ENCODE measurements around the gene NUTM2E.
"Not testable (repeated sequence)": the region's sequence is repeated elsewhere in the genome, so short reads cannot be mapped to it uniquely, and the experiment has no call there.

NUTM2E gene, protein sequence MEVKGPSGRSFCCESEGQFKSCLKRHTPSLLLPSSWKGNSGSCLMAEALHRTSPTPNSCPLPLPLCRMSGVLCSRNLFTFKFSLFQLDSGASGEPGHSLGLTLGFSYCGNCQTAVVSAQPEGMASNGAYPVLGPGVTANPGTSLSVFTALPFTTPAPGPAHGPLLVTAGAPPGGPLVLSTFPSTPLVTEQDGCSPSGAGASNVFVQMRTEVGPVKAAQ (N-terminal part only)

DNA sequence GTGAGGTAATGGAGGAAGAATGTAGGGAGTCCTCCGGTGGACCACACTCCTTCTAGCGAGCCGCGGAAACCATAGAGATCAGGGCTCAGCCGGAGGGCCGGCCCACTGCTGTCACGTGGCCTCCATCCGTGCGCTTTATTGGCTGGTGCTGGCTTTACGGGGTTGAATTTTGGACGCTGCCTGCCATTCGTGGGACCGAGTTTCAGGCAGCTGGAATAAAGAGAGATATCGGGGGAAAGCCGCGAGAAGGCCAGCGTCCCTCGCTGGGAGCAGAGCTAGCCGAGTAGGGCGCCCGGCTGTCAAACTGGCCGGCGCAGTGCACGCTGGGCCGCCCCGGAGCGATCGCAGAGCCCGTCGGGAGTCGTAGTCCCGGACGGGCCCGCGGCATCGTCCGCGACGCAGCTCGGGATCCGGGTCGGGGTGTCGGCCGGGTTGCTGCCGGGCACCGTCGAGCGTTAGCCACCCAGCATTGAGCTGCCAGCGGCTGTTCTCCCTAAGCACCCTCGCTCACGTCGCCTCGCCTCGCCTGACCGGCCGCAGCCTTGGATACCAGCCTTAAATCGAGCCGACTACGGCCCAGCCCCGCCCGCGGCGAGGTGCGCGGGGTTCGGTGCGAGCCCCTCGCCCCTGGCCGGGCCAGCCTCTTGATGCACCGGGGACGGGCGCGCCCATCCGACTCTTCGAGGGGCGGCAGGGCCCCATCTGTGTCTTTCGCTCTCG is at the start of gene NUTM2E:
TSS of gene NUTM2E (plus strand) at position 244 of the 720 bp plus-strand sequence. CDS start 15,002 bp downstream, outside the sequence.
- not testable (repeated sequence) for H3K9me3 ChIP-seq (ENCODE audit: control insufficient read depth, low read length); H3K4me1 ChIP-seq (ENCODE audit: control insufficient read depth, insufficient read depth, low read length); H3K27me3 ChIP-seq (ENCODE audit: control insufficient read depth, insufficient read depth, low read length); H3K36me3 ChIP-seq (ENCODE audit: control insufficient read depth, insufficient read depth, low read length); H3K4me3 ChIP-seq (ENCODE audit: low read length)
- H3K9ac ChIP-seq (ENCODE audit: low read length) = peak within 1 kb of the TSS; percentile 62

DNA sequence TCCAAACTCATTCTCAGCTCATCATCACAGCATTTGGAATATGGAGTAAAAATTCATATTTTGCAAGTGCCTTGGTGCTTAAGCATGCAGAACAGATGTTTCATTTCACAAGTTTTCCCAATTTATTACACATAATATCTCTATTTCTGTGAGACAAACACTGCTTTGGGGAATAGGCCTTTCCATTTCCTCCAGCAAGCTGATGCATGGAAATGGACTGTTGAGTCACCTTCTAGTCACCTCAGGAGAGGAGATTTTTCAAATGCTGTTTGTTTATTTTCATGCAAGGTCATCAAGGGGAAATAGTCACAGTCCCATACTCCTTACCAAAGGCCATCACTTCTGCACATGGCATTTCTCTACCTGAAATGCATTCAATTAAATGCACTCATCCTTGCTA is 48.5 kb upstream of the NUTM2E start:
- not testable (repeated sequence) for H3K9me3 ChIP-seq (ENCODE audit: control insufficient read depth, low read length); H3K4me1 ChIP-seq (ENCODE audit: control insufficient read depth, insufficient read depth, low read length); H3K4me3 ChIP-seq (ENCODE audit: low read length); H3K9ac ChIP-seq (ENCODE audit: low read length); H3K27me3 ChIP-seq (ENCODE audit: control insufficient read depth, insufficient read depth, low read length); H3K36me3 ChIP-seq (ENCODE audit: control insufficient read depth, insufficient read depth, low read length)

DNA sequence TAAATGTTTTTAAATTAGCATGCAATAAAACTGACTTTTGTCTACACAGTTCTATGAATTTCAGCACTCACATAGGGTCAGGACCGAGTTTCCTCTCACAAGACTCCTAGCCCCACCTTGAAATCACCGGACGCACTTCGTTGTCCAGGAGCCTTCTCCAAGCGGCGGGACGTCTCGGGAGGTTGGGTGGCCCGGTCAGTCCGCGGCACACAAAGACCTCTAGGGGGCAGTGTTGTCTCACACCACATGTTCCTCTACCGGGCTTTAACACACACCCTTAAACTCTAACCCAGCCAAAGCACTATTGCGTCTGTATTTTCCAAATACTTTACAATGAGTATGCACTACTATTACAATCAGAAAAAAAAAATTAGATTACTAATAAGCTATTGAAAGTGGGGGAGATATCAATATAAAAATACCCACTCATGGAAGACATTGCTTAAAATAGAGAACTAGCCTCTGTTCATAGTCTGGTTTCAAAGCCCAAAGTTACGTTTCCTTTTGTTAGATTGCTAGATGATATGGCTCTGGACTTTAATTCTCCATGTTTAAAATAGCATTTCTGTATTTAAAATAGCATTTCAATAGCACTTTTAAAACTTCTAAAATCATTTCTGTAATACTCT is 47.1 kb upstream of the NUTM2E start:
- H3K27me3 ChIP-seq (ENCODE audit: control insufficient read depth, insufficient read depth, low read length); H3K36me3 ChIP-seq (ENCODE audit: control insufficient read depth, insufficient read depth, low read length); H3K4me3 ChIP-seq (ENCODE audit: low read length); H3K9me3 ChIP-seq (ENCODE audit: control insufficient read depth, low read length); H3K4me1 ChIP-seq (ENCODE audit: control insufficient read depth, insufficient read depth, low read length); H3K9ac ChIP-seq (ENCODE audit: low read length): not testable (repeated sequence)

DNA sequence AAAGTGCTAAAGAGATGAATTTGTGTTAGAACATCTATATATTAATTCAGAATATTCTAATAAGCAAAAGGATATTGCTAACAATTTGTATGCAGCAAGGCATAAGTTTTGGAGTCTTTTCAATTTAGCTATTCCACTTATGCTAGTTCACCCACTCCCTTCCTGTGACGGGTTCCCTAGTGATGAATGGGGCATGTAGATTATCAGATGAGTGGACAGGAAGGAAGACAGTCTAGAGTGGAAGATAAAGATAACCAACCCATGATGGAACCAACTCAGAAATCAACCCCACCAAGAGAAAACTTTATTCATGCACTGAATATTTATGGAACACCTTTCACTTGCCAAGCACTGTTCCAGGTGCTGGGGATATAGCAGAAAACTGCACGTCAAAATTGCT is 46.5 kb upstream of the NUTM2E start:
- H3K4me1 ChIP-seq (ENCODE audit: control insufficient read depth, insufficient read depth, low read length); H3K36me3 ChIP-seq (ENCODE audit: control insufficient read depth, insufficient read depth, low read length); H3K9ac ChIP-seq (ENCODE audit: low read length); H3K9me3 ChIP-seq (ENCODE audit: control insufficient read depth, low read length); H3K27me3 ChIP-seq (ENCODE audit: control insufficient read depth, insufficient read depth, low read length); H3K4me3 ChIP-seq (ENCODE audit: low read length): not testable (repeated sequence)

DNA sequence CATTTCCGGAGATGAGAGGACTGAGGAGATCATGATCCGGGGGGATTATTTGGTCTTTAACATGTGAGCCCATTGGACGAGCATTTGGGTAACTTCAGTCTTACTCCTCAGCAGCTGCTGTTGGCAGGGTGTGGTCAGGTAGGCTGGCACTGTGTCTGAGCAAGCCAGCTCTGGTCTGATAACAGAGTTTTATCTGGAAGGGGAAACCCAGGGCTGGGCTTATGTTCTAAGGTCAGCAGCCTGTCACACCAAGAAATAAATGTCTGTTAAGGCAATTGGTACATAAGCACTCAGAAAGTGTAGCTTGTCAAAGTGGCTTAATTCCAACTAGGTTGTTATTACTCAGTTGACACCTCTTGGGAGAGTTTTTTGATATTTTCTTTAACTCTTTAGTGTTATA is 45.0 kb upstream of the NUTM2E start:
- H3K9me3 ChIP-seq (ENCODE audit: control insufficient read depth, low read length); H3K9ac ChIP-seq (ENCODE audit: low read length); H3K36me3 ChIP-seq (ENCODE audit: control insufficient read depth, insufficient read depth, low read length); H3K4me3 ChIP-seq (ENCODE audit: low read length); H3K4me1 ChIP-seq (ENCODE audit: control insufficient read depth, insufficient read depth, low read length); H3K27me3 ChIP-seq (ENCODE audit: control insufficient read depth, insufficient read depth, low read length): not testable (repeated sequence)

DNA sequence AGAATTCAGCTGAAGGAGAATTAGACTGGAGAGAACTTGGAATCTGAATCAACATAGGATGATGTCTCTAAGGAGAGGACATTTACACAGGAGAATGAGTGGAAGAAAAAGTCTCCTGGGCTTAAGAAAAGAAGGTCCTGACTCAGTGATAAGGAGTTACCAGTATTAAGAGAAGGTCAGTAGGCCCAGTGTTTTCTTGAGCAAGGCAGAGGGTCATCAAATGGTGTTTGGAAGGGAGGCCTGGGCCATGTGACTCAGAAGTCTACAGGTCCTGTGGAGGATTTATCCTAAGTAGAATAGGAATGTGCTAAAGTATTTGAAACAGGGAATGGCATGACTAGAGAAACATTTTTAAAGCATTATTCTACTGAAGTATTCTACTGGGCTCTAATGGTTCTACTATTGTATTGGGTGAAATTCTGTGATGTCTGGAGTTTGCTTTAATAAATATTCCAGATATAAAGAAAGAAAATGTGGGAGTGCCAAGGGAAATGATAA is 39.0 kb upstream of the NUTM2E start:
- not testable (repeated sequence) for H3K4me1 ChIP-seq (ENCODE audit: control insufficient read depth, insufficient read depth, low read length); H3K9me3 ChIP-seq (ENCODE audit: control insufficient read depth, low read length); H3K4me3 ChIP-seq (ENCODE audit: low read length); H3K36me3 ChIP-seq (ENCODE audit: control insufficient read depth, insufficient read depth, low read length); H3K27me3 ChIP-seq (ENCODE audit: control insufficient read depth, insufficient read depth, low read length); H3K9ac ChIP-seq (ENCODE audit: low read length)

DNA sequence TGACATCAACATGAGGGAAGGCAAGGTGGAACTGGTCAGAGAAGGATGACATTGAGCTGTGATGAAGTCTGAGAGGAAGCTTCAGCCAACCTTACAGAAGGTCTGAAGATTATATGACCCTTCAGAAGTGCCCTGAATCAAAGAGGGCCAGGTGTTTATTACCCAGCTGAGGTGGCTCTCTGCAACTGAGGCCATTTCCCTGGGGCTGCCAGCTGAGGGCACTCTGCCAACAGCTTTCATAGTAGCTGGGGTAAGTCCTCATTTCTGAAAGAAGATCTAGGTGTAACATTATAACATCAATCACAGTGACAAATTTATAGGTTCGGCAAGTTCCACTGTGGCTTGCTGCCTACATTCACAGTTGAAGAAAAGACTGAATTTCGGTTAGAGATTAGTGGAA is 37.2 kb upstream of the NUTM2E start:
- not testable (repeated sequence) for H3K9me3 ChIP-seq (ENCODE audit: control insufficient read depth, low read length); H3K27me3 ChIP-seq (ENCODE audit: control insufficient read depth, insufficient read depth, low read length); H3K4me3 ChIP-seq (ENCODE audit: low read length); H3K4me1 ChIP-seq (ENCODE audit: control insufficient read depth, insufficient read depth, low read length); H3K36me3 ChIP-seq (ENCODE audit: control insufficient read depth, insufficient read depth, low read length); H3K9ac ChIP-seq (ENCODE audit: low read length)

DNA sequence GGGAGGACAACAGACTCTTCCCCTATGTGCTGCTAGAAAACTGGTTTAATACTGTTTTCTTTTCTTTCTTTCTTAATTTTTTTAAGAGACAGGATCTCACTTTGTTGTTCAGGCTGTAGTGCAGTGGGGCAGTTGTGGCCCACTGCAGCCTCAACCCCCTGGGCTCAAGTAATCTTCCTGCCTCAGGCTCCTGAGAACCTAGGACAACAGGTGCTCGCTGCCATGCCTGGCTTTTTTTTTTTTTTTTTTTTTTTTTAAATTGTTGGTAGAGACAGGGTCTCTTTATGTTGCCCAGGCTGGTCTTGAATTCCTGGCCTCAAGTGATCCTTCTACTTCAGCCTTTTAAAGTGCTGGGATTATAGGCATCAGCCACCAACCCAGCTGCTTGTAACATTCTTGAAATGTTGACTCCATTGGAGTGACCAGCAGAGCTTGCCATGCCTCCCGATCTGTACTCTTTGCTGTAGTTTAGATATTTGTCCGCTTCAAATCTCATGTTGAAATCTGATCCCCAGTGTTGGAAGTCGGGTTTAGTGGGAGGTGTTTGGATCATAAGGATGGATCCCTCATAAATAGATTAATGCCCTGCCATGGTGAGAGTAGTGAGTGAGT is 34.5 kb upstream of the NUTM2E start:
- not testable (repeated sequence) for H3K36me3 ChIP-seq (ENCODE audit: control insufficient read depth, insufficient read depth, low read length); H3K9ac ChIP-seq (ENCODE audit: low read length); H3K4me3 ChIP-seq (ENCODE audit: low read length)

DNA sequence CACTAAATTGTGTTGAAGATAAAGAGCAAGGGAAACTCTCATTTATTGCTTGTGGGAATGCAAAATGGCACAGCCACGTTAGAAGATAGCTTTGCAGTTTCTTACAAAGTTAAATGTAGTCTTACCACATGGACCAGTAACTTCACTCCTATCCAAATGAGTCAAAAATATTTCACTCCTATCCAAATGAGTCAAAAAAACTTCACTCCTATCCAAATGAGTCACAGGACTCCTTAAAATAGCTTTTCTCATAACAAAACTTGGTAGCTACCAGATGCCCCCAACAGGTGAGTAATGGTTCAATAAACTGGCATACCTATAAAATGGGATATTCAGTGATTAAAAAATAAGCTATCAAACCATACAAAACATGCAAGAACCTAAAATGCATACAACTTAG is 27.2 kb upstream of the NUTM2E start:
- H3K4me1 ChIP-seq (ENCODE audit: control insufficient read depth, insufficient read depth, low read length); H3K9ac ChIP-seq (ENCODE audit: low read length); H3K27me3 ChIP-seq (ENCODE audit: control insufficient read depth, insufficient read depth, low read length); H3K4me3 ChIP-seq (ENCODE audit: low read length); H3K36me3 ChIP-seq (ENCODE audit: control insufficient read depth, insufficient read depth, low read length); H3K9me3 ChIP-seq (ENCODE audit: control insufficient read depth, low read length): not testable (repeated sequence)

More for the DNA sequence above, 34.5 kb upstream of the NUTM2E start:
- H3K9me3 ChIP-seq (ENCODE audit: control insufficient read depth, low read length); H3K27me3 ChIP-seq (ENCODE audit: control insufficient read depth, insufficient read depth, low read length); H3K4me1 ChIP-seq (ENCODE audit: control insufficient read depth, insufficient read depth, low read length): not testable (repeated sequence)

DNA sequence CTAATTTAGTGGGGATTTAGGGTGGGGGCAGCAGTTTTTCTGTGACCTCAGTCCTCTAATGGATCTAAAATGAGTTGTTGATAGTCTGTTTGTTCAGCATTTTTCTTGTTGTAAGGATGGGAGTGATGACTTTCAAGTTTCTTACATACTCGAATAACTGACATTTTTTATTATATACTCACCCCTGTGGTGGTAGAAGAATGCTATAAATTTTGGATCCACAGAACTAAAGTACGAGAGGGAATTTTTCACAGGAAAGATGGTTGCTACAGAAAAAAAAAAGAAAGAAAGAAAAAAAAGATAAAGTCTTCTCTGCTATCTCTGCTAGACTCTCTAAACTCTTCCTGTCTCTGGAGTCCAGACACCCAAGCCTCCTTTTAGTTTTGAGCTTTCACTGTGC is 20.7 kb upstream of the NUTM2E start:
- not testable (repeated sequence) for H3K27me3 ChIP-seq (ENCODE audit: control insufficient read depth, insufficient read depth, low read length); H3K4me3 ChIP-seq (ENCODE audit: low read length); H3K4me1 ChIP-seq (ENCODE audit: control insufficient read depth, insufficient read depth, low read length); H3K9ac ChIP-seq (ENCODE audit: low read length); H3K36me3 ChIP-seq (ENCODE audit: control insufficient read depth, insufficient read depth, low read length); H3K9me3 ChIP-seq (ENCODE audit: control insufficient read depth, low read length)

DNA sequence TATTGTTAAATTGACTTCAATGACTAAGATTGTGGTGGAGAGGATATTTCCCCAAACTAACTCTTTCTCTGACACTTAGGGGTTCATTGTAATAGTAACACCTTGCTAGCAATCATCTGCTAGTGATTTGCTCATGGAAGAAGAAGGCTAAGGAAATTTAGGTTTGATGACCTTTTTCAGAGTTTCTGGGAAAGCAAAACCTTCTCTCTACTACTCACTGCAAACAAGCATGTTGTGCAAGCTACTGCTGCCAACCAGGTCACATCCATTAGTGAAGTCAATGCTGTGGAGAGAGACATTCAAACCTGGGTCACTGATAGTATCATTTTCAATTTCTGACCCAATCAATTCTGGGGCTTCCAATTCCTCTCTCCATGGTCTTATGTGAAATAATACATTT is 14.6 kb upstream of the NUTM2E start:
- not testable (repeated sequence) for H3K4me3 ChIP-seq (ENCODE audit: low read length); H3K27me3 ChIP-seq (ENCODE audit: control insufficient read depth, insufficient read depth, low read length); H3K9me3 ChIP-seq (ENCODE audit: control insufficient read depth, low read length); H3K4me1 ChIP-seq (ENCODE audit: control insufficient read depth, insufficient read depth, low read length); H3K36me3 ChIP-seq (ENCODE audit: control insufficient read depth, insufficient read depth, low read length); H3K9ac ChIP-seq (ENCODE audit: low read length)

DNA sequence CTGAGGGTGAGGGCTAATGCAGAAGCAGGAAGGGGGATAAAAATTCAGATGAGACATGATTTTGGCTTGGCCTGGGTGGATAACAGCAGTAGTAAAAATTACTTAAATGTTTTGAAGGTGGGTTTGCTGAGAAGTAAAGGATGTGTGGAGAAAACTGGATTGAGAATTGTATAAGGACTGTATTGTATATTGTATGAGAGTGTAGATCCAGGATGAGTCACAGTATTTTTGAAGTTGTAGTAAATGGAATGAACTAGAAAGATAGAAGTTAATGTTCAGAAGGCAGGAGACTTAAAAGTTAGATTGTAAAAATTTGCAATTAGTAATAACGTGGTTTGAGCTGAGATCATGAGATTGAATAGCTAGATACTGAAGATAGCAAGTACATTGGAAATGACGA is 10.2 kb upstream of the NUTM2E start:
- H3K36me3 ChIP-seq (ENCODE audit: control insufficient read depth, insufficient read depth, low read length); H3K4me1 ChIP-seq (ENCODE audit: control insufficient read depth, insufficient read depth, low read length); H3K9ac ChIP-seq (ENCODE audit: low read length); H3K27me3 ChIP-seq (ENCODE audit: control insufficient read depth, insufficient read depth, low read length); H3K9me3 ChIP-seq (ENCODE audit: control insufficient read depth, low read length); H3K4me3 ChIP-seq (ENCODE audit: low read length): not testable (repeated sequence)
